ENCODE data around the gene CEP126.

DNA sequence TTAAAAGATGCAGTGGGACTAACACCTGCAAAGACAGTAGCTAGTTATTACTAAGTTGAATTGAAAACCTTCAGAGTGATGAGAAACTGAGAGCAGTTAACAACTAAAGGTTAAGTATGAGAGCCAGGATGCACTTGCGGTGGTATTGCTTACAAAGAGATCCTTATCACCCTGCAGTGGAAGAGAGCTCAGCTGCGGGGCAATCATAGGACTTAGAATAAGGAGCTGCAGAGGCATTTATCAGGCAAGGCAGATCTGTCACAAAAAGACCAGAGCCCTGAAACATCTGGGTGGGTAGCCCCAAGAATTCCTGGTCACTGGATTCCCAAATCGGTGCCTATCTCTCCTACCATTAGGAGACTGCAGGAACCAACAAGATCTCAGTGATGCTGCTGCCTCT is 98.1 kb downstream of the CEP126 start:
- TF ChIP-seq FOXM1 (IDR thresholded peaks at IDR 0.05; ENCODE audit: borderline replicate concordance) (no peak), SP1 (IDR thresholded peaks at IDR 0.05) (no peak), ARNT (IDR thresholded peaks at IDR 0.05) (no peak), TARDBP (IDR thresholded peaks at IDR 0.05) (no peak), ZNF384 (IDR thresholded peaks at IDR 0.05) (no peak)

All from HEK293T (cell line).